ENCODE data around the gene CCDC12.

DNA sequence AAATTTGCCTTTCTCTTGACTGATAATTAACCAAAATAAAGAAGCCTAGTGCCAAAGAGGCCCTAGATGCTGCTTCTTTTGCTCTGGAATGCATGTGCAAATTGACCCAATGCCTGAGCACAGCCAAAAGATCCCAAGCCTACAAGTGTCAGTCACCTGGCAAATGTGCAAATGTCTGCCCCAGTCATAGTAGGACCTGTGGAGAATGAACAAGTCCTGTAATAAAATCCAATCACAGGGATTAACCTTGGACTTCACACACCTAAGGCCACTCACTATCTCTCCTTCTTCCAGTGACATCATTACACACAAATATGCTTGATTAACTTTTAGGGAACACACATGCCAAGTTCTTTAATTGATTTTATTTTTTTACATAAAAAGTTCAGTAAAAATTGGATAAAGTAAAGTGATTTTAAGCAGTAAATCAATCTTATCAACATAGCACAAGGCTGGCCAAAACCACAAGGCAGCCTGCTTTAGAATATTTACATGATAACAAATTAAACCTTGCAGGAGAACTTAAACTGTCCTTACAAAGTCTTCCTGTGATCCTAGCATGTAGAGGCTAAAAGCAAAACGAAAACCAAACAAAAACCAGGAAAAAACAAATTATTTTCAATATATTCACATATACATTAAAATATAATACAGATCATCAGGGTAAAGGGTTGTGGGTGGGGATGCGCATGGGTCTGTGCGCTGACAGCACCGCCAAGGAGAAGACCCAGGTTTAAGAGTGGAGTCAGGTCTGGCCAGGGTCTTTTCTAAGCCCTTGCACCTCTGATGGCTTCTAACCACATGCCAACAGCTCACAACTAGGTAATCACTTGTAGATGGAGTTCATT, 39.8 kb upstream of the CCDC12 start:
- TF ChIP-seq YY1 (IDR thresholded peaks at IDR 0.05; ENCODE audit: insufficient read depth, insufficient read length) (no peak), ZNF274 (IDR thresholded peaks at IDR 0.05; ENCODE audit: low read depth, low read length) (no peak), SUZ12 (IDR thresholded peaks at IDR 0.05; ENCODE audit: extremely low read depth, insufficient read depth, insufficient read length) (no peak)

Measured in NT2/D1 (cell line).